HL-60 (cell line): Measurements from ENCODE around the gene IL1RAPL2.

ENCODE experiments used
- DNase-seq, 2 experiments: peaks; one replicate each; pipeline ENCODE4 v3.0.0-alpha.2; 2010 to 2020; ENCODE audit warnings: low read depth in 1 of 2, low spot score in 1 of 2
- H3K27ac ChIP-seq: fragments of 250-450 bp; sonication (Bioruptor Pico); replicated peaks from 2 replicates; pipeline ENCODE4 v1.5.1; 2020; ENCODE audit warnings: mild to moderate bottlenecking, moderate library complexity
- H3K27me3 ChIP-seq: fragments of 250-450 bp; sonication (Bioruptor Pico); 2 replicates; pipeline ENCODE4 v1.5.1; 2021; ENCODE audit warnings: mild to moderate bottlenecking, moderate library complexity; ENCODE audit not compliant: insufficient read depth, poor library complexity, severe bottlenecking
- H3K4me3 ChIP-seq: replicated peaks from 2 replicates; pipeline ENCODE4 v1.5.1; 2011; ENCODE audit warnings: mild to moderate bottlenecking, control low read depth, low read length; ENCODE audit not compliant: insufficient read depth
- CTCF ChIP-seq: IDR thresholded peaks from one replicate; pipeline ENCODE4 v1.5.1; 2011; ENCODE audit warnings: low read length, control low read depth, inconsistent platforms; ENCODE audit not compliant: insufficient read depth
- GABPA ChIP-seq: IDR thresholded peaks from 2 replicates; pipeline ENCODE4 v1.6.1; 2012; ENCODE audit warnings: low read depth
- POLR2AphosphoS5 ChIP-seq: IDR thresholded peaks from 2 replicates; pipeline ENCODE4 v1.6.1; 2012; ENCODE audit warnings: low read depth
- REST ChIP-seq: IDR thresholded peaks from 2 replicates; pipeline ENCODE4 v1.6.1; 2012; ENCODE audit warnings: low read depth; ENCODE audit not compliant: insufficient replicate concordance
- SPI1 ChIP-seq: IDR thresholded peaks from 2 replicates; pipeline ENCODE4 v1.6.1; 2012; ENCODE audit warnings: low read depth, mild to moderate bottlenecking, borderline replicate concordance

IL1RAPL2 gene

GRCh38 chrX:105267167-105267566, 701.2 kb downstream of the IL1RAPL2 start:
- DNase-seq = no peak
- TF ChIP-seq SPI1 (no peak), REST (no peak), GABPA (no peak), CTCF (no peak), POLR2AphosphoS5 (no peak)
- no peaks in the 10 kb centered on the region for H3K27me3 ChIP-seq
- H3K27ac ChIP-seq = no peak overlapping the region
- no peak overlapping the region for H3K4me3 ChIP-seq

- TF ChIP-seq REST = no peak
- TF ChIP-seq CTCF = no peak
- no peak for TF ChIP-seq GABPA
- TF ChIP-seq POLR2AphosphoS5 = no peak
- no peak for TF ChIP-seq SPI1
- no peaks in the 10 kb centered on the region for H3K27me3 ChIP-seq
- no peak for DNase-seq
- H3K27ac ChIP-seq = no peak overlapping the region
- H3K4me3 ChIP-seq = no peak overlapping the region
Measured at GRCh38 chrX:105269386-105269785, 703.4 kb downstream of the IL1RAPL2 start.

GRCh38 chrX:105273326-105273725, 707.3 kb downstream of the IL1RAPL2 start:
- DNase-seq = no peak
- no peak overlapping the region for H3K4me3 ChIP-seq
- H3K27me3 ChIP-seq = no peaks in the 10 kb centered on the region
- TF ChIP-seq GABPA (no peak), SPI1 (no peak), POLR2AphosphoS5 (no peak), REST (no peak), CTCF (no peak)
- H3K27ac ChIP-seq = no peak overlapping the region
